Measurements from ENCODE around the gene EEFSEC. TPM values are rescaled to one million over a fixed set of nuclear protein-coding genes. Genes with fewer than 3 reads are reported as not detected.

The EEFSEC gene
- polyA plus RNA-seq, 1 experiment: 16.3 TPM

- DNase-seq (ENCODE audit: low read depth): no peak
- H3K27me3 ChIP-seq (ENCODE audit: control insufficient read depth, insufficient read depth, low read length): peaks cover 2% of the 10 kb centered on the region; the same call in 1 of the 2 replicates
- H3K36me3 ChIP-seq (ENCODE audit: control insufficient read depth, insufficient read depth, low read length): no peaks in the 10 kb centered on the region
- POLR2A ChIA-PET: no interaction called here
- no peak overlapping the region for H3K4me3 ChIP-seq (ENCODE audit: low read depth, low read length)
- CTCF ChIA-PET: interaction anchor here (1.1 kb wide), 1 partner anchor 22 kb away, joined by 4 read pairs; no protein-coding TSS in a partner anchor
- TF ChIP-seq, protein P1, sequence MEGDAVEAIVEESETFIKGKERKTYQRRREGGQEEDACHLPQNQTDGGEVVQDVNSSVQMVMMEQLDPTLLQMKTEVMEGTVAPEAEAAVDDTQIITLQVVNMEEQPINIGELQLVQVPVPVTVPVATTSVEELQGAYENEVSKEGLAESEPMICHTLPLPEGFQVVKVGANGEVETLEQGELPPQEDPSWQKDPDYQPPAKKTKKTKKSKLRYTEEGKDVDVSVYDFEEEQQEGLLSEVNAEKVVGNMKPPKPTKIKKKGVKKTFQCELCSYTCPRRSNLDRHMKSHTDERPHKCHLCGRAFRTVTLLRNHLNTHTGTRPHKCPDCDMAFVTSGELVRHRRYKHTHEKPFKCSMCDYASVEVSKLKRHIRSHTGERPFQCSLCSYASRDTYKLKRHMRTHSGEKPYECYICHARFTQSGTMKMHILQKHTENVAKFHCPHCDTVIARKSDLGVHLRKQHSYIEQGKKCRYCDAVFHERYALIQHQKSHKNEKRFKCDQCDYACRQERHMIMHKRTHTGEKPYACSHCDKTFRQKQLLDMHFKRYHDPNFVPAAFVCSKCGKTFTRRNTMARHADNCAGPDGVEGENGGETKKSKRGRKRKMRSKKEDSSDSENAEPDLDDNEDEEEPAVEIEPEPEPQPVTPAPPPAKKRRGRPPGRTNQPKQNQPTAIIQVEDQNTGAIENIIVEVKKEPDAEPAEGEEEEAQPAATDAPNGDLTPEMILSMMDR (IDR thresholded peaks at IDR 0.05; ENCODE audit: insufficient read depth, low read depth, low read length): no peak
Observed at GRCh38 chr3:128446821-128447220, 293.5 kb downstream of the EEFSEC start.

- Histone ChIP-seq H3K36me3 (ENCODE audit: control insufficient read depth, insufficient read depth, low read length) (no peaks in the 10 kb centered on the region), H3K4me3 (ENCODE audit: low read depth, low read length) (no peak overlapping the region), H3K27me3 (ENCODE audit: control insufficient read depth, insufficient read depth, low read length) (peaks cover 2% of the 10 kb centered on the region; the same call in 1 of the 2 replicates)
- ChIA-PET POLR2A (no interaction called here), CTCF (interaction anchor here (1.1 to 3.0 kb wide), 3 partner anchors 9 to 22 kb away, joined by 4 to 12 read pairs (median 4); no protein-coding TSS in a partner anchor)
- no peak for DNase-seq (ENCODE audit: low read depth)
- TF ChIP-seq, protein P1 (IDR thresholded peaks at IDR 0.05; ENCODE audit: insufficient read depth, low read depth, low read length): no peak
Observed at GRCh38 chr3:128447561-128448013, 294.3 kb downstream of the EEFSEC start.

DNA sequence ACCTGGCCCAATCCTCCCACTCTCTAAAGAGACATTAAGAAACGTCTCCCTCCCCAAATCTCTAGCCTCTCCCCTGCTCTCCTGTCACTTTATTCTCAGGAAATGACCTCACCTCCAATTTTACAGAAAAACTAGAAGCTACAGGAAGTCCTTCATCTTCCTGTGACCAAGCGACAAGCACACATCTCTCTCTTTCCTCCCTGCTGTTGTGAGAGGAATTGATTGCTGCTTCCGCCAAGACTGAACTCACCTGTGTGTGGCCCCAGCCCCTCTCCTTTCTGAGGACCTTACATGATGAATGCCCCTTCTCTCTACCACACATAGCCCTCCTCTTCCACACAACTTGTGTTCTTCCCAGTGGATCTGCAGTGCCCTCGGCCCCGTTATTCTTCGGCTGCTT, 295.2 kb downstream of the EEFSEC start:
- ChIA-PET POLR2A (no interaction called here), CTCF (interaction anchor here (1.7 to 3.0 kb wide), 3 partner anchors 10 to 22 kb away, joined by 4 to 12 read pairs (median 6); no protein-coding TSS in a partner anchor)
- no peak for DNase-seq (ENCODE audit: low read depth)
- H3K36me3 ChIP-seq (ENCODE audit: control insufficient read depth, insufficient read depth, low read length): no peaks in the 10 kb centered on the region
- H3K27me3 ChIP-seq (ENCODE audit: control insufficient read depth, insufficient read depth, low read length): peaks cover 2% of the 10 kb centered on the region; the same call in 1 of the 2 replicates
- TF ChIP-seq, protein P1 (IDR thresholded peaks at IDR 0.05; ENCODE audit: insufficient read depth, low read depth, low read length): no peak
- no peak overlapping the region for H3K4me3 ChIP-seq (ENCODE audit: low read depth, low read length)

GRCh38 chr3:128449111-128449638, 295.9 kb downstream of the EEFSEC start:
- Histone ChIP-seq H3K27me3 (ENCODE audit: control insufficient read depth, insufficient read depth, low read length) (peaks cover under 1% of the 10 kb centered on the region; the same call in 1 of the 2 replicates), H3K36me3 (ENCODE audit: control insufficient read depth, insufficient read depth, low read length) (no peaks in the 10 kb centered on the region), H3K4me3 (ENCODE audit: low read depth, low read length) (no peak overlapping the region)
- DNase-seq (ENCODE audit: low read depth): no peak
- CTCF ChIA-PET: interaction anchor here (1.3 to 3.0 kb wide), 4 partner anchors 9 to 23 kb away, joined by 3 to 12 read pairs (median 5); no protein-coding TSS in a partner anchor
- TF ChIP-seq, protein P1 (IDR thresholded peaks at IDR 0.05; ENCODE audit: insufficient read depth, low read depth, low read length): no peak
- POLR2A ChIA-PET: no interaction called here

DNA sequence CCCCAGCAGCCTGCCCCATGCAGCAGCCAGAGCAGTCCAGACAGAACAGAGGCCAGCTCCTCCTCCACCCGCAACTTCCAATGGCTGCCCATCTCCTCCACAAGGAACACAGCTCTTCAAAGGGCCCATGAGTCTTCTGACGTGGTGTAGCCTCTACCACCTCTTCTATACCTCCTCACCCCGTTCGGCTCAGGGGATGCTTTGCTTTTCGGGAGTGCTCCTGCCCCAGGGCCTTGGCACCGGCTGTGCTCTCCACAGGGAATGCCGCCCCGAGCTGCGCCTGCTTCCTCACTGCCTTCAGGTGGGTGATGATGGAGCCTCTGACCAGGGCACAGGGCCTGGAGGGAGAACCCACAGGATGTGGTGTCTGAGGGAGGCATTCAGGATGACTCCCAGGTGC, 298.8 kb downstream of the EEFSEC start:
- ChIA-PET CTCF (interaction anchor here (0.6 kb wide), 1 partner anchor 201 kb away, joined by 3 read pairs; no protein-coding TSS in a partner anchor), POLR2A (no interaction called here)
- DNase-seq (ENCODE audit: low read depth): no peak
- TF ChIP-seq, protein P1 (IDR thresholded peaks at IDR 0.05; ENCODE audit: insufficient read depth, low read depth, low read length): no peak
- Histone ChIP-seq H3K27me3 (ENCODE audit: control insufficient read depth, insufficient read depth, low read length) (peaks cover 17% of the 10 kb centered on the region), H3K4me3 (ENCODE audit: low read depth, low read length) (no peak overlapping the region), H3K36me3 (ENCODE audit: control insufficient read depth, insufficient read depth, low read length) (no peaks in the 10 kb centered on the region)

All from BJ (cell line).